Activated CD8-positive, alpha-beta memory T cell treated with anti-CD3 and anti-CD28 coated beads, Interleukin-2, amount 50 U/mL, for 1 hour (primary cell): ENCODE data around the gene DAPK1.
"Not testable (repeated sequence)": the region's sequence is repeated elsewhere in the genome, so short reads cannot be mapped to it uniquely, and the experiment has no call there.

Experiments used
- DNase-seq: peaks from one replicate; pipeline ENCODE4 v3.0.0-alpha.2; 2020; ENCODE audit errors: extremely low read depth

Gene DAPK1

GRCh38 chr9:87742813-87743428, 245.3 kb downstream of the DAPK1 start:
- no peak for DNase-seq

GRCh38 chr9:87744247-87744646, 246.6 kb downstream of the DAPK1 start:
- DNase-seq, result not testable (repeated sequence)

GRCh38 chr9:87746186-87746585, 248.5 kb downstream of the DAPK1 start:
- DNase-seq, result no peak

- no peak for DNase-seq
Measured at GRCh38 chr9:87748881-87749280, 251.2 kb downstream of the DAPK1 start.

GRCh38 chr9:87749335-87750035, 251.8 kb downstream of the DAPK1 start:
- DNase-seq, result no peak

GRCh38 chr9:87750726-87751125, 253.1 kb downstream of the DAPK1 start:
- DNase-seq, result no peak

GRCh38 chr9:87751423-87751822, 253.8 kb downstream of the DAPK1 start:
- DNase-seq, result no peak

- no peak for DNase-seq
Measured at GRCh38 chr9:87751868-87752267, 254.2 kb downstream of the DAPK1 start.

GRCh38 chr9:87753313-87753712, 255.6 kb downstream of the DAPK1 start:
- no peak for DNase-seq
